ENCODE results near the gene SEMA5A. TPM values are rescaled to one million over a fixed set of nuclear protein-coding genes. Genes with fewer than 3 reads are reported as not detected.

SEMA5A gene
- polyA plus RNA-seq, 1 of the 3 experiments (the other 2 are of a cell fraction): 0.58 TPM

- WGBS (ENCODE audit: low lambda C conversion rate): 72% methylated on average over 9 of the region's 9 CpGs
Observed at GRCh38 chr5:9376363-9377117, 169.3 kb downstream of the SEMA5A start.

More at GRCh38 chr5:9376363-9377117, 169.3 kb downstream of the SEMA5A start:
- Histone ChIP-seq H2AFZ (ENCODE audit: low read depth) (no peak overlapping the region), H3K9me2 (no peaks in the 10 kb centered on the region), H3K27me3 (ENCODE audit: insufficient read depth) (no peaks in the 10 kb centered on the region), H3K9me3 (no peaks in the 10 kb centered on the region), H3F3A (replicated peaks; ENCODE audit: insufficient read depth) (peaks cover 4% of the 10 kb centered on the region), H3K9ac (no peak overlapping the region), H4K20me1 (ENCODE audit: insufficient read depth) (no peaks in the 10 kb centered on the region), H3K4me1 (ENCODE audit: control insufficient read depth in 1 of 2, insufficient read depth in 2 of 2, low read depth in 1 of 2, low read length in 1 of 2) (no peaks in the 10 kb centered on the region), H3K79me2 (ENCODE audit: insufficient read depth) (no peaks in the 10 kb centered on the region), H3K4me3 (ENCODE audit: low read depth in 2 of 2, low read length in 1 of 2) (no peak overlapping the region), H3K36me3 (replicated peaks in 1 of 2; ENCODE audit: control insufficient read depth in 1 of 2, insufficient read depth in 2 of 2, low read length in 1 of 2) (peaks cover 0 to 8% of the 10 kb centered on the region in 2 experiments), H3K27ac (ENCODE audit: low read depth in 2 of 2, low read length in 1 of 2) (no peak overlapping the region), H3K4me2 (no peak overlapping the region)
- no peak for DNase-seq
- ChIA-PET POLR2A (no interaction called here), CTCF (interaction anchor here (0.6 kb wide), 1 partner anchor 491 kb away, joined by 3 read pairs; no protein-coding TSS in a partner anchor)
- TF ChIP-seq ZBTB33 (IDR thresholded peaks at IDR 0.05; ENCODE audit: borderline replicate concordance, low read depth) (no peak), RCOR1 (IDR thresholded peaks at IDR 0.05; ENCODE audit: low read length) (no peak), SMC3 (IDR thresholded peaks at IDR 0.05; ENCODE audit: low read depth, low read length) (no peak), MXI1 (IDR thresholded peaks at IDR 0.05; ENCODE audit: low read depth, low read length) (no peak), YY1 (IDR thresholded peaks at IDR 0.05; ENCODE audit: low read depth) (no peak), NFIC (IDR thresholded peaks at IDR 0.05; ENCODE audit: borderline replicate concordance) (no peak), RAD21 (IDR thresholded peaks at IDR 0.05; ENCODE audit: low read length) (no peak), RXRA (IDR thresholded peaks at IDR 0.05; ENCODE audit: borderline replicate concordance, low read depth) (no peak), CTCF (IDR thresholded peaks at IDR 0.05) (no peak), ELF1 (IDR thresholded peaks at IDR 0.05) (no peak), IRF3 (IDR thresholded peaks at IDR 0.05; ENCODE audit: low read depth, low read length) (no peak), GABPA (IDR thresholded peaks at IDR 0.05; ENCODE audit: low read depth) (no peak)
- TF ChIP-seq, protein P1, sequence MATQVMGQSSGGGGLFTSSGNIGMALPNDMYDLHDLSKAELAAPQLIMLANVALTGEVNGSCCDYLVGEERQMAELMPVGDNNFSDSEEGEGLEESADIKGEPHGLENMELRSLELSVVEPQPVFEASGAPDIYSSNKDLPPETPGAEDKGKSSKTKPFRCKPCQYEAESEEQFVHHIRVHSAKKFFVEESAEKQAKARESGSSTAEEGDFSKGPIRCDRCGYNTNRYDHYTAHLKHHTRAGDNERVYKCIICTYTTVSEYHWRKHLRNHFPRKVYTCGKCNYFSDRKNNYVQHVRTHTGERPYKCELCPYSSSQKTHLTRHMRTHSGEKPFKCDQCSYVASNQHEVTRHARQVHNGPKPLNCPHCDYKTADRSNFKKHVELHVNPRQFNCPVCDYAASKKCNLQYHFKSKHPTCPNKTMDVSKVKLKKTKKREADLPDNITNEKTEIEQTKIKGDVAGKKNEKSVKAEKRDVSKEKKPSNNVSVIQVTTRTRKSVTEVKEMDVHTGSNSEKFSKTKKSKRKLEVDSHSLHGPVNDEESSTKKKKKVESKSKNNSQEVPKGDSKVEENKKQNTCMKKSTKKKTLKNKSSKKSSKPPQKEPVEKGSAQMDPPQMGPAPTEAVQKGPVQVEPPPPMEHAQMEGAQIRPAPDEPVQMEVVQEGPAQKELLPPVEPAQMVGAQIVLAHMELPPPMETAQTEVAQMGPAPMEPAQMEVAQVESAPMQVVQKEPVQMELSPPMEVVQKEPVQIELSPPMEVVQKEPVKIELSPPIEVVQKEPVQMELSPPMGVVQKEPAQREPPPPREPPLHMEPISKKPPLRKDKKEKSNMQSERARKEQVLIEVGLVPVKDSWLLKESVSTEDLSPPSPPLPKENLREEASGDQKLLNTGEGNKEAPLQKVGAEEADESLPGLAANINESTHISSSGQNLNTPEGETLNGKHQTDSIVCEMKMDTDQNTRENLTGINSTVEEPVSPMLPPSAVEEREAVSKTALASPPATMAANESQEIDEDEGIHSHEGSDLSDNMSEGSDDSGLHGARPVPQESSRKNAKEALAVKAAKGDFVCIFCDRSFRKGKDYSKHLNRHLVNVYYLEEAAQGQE (IDR thresholded peaks at IDR 0.05; ENCODE audit: low read depth, low read length): no peak
